Upper lobe of left lung (tissue), 4 donors: ENCODE data around the gene TVP23C.
"Not testable (repeated sequence)": the region's sequence is repeated elsewhere in the genome, so short reads cannot be mapped to it uniquely, and the experiment has no call there.

Experiments used
- CTCF ChIP-seq, 6 experiments: fragments of 450-650 bp in 4 of 6; fragments of 200-600 bp in 2 of 6; sonication (generic) in 2 of 6; IDR thresholded peaks; one replicate each; pipeline ENCODE4 v1.5.1; 2016 to 2019; ENCODE audit warnings: antibody characterized with exemption in 6 of 6
- POLR2A ChIP-seq, 4 donors: fragments of 450-650 bp; IDR thresholded peaks; one replicate each; pipeline ENCODE4 v1.5.1; 2016 to 2017; ENCODE audit warnings: antibody characterized with exemption in 4 of 4, mild to moderate bottlenecking in 2 of 4
- POLR2AphosphoS5 ChIP-seq, 2 donors: sonication (generic); formaldehyde crosslinking; IDR thresholded peaks; one replicate each; pipeline ENCODE4 v1.5.1; 2017; ENCODE audit warnings: antibody characterized with exemption in 2 of 2

DNA sequence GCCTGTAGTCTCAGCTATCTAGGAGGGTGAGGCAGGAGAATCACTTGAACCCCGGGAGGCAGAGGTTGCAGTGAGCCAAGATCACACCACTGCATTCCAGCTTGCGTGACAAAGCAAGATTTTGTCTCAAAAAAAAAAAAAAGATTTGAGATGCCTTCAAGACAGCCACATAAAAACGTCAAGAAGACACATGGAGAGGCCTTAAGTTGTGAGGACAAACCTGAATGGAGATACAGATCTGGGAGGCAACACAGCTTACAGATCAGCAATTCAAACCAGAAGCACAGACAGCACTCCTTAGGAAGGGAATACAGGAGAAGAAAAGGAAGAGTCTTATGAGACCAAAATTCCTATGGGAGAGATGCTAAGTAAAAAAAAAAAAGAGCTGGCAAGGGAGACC lies 13.7 kb downstream of the TVP23C start:
- not testable (repeated sequence) for TF ChIP-seq POLR2A, CTCF, POLR2AphosphoS5 (IDR thresholded peaks at IDR 0.05)
